Loucy (cell line): ENCODE measurements around the gene CUEDC2.

Source experiments
- CTCF ChIP-seq: fragments of 200-600 bp; sonication (generic); conservative IDR thresholded peaks from 2 replicates; pipeline ENCODE4 v1.5.1; 2014; ENCODE audit warnings: mild to moderate bottlenecking, antibody characterized with exemption, low read length
- EZH2phosphoT487 ChIP-seq: fragments of 200-600 bp; IDR thresholded peaks from 2 replicates; pipeline ENCODE4 v1.6.1; 2018; ENCODE audit warnings: antibody characterized with exemption, mild to moderate bottlenecking, moderate library complexity, borderline replicate concordance

- TF ChIP-seq CTCF (no peak), EZH2phosphoT487 (no peak)
Observed at GRCh38 chr10:102467971-102468438, 35.6 kb upstream of the CUEDC2 start.
